ENCODE measurements around the gene TMOD1. TPM values are rescaled to one million over a fixed set of nuclear protein-coding genes. Genes with fewer than 3 reads are reported as not detected.
A peak's percentile ranks its signal among the peaks of the same experiment; 100 is the strongest.

Gene TMOD1
- total and polyA plus RNA-seq, 10 of the 15 experiments (the other 5 are each of a cell fraction or from before 2014, with no cell fraction given) = 4.0 to 44.1 (median 15.4) TPM

DNA sequence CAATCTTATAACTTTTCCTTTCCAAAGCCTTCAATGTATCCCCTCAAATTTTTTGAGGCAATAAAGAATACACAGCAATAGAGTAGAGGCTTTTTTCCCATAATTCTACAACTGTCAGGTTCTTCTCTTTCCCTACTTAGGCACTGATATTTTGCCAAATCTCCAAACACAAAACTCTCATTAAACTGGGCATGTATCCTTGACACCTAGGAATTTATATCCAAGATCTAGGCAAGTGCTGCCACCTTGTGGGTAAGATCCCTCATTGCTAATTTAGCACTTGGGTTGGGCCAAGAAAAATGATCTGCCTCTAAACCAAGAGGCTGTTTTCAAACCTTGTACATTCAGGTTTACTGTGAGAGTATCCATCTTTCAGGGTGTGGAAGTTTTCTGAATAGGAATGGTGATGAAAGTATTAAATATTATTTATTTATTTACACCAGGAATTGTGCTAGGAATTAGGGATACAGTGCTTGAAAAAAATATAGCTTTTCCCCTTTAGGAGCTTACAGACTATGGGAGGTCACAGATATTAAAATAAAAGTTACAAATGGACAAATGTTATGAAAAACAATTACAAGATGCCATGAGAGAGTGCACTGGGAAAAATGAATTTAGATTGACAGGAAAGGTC lies 114.1 kb downstream of the TMOD1 start:
- Histone ChIP-seq H2AFZ (ENCODE audit: control insufficient read depth, low read depth, low read length) (no peak overlapping the region), H3K36me3 (ENCODE audit: control insufficient read depth in 2 of 2, insufficient read depth in 2 of 2, low read length in 1 of 2) (peaks cover 3 to 12% of the 10 kb centered on the region in 2 experiments; a peak in 3 of 4 replicates), H3K4me3 (no peak overlapping the region), H3K27ac (ENCODE audit: control insufficient read depth, insufficient read depth) (no peak overlapping the region), H3K4me1 (ENCODE audit: control insufficient read depth, insufficient read depth, low read length) (peaks cover 10% of the 10 kb centered on the region; the same call in 1 of the 2 replicates), H4K20me1 (ENCODE audit: control insufficient read depth, insufficient read depth) (no peaks in the 10 kb centered on the region), H3K27me3 (replicated peaks in 1 of 2; ENCODE audit: control insufficient read depth in 2 of 2, insufficient read depth in 2 of 2, low read length in 1 of 2) (no peaks in the 10 kb centered on the region), H3K9me3 (replicated peaks; ENCODE audit: control insufficient read depth, insufficient read depth, low read length) (no peaks in the 10 kb centered on the region), H3K9ac (ENCODE audit: control insufficient read depth, insufficient read depth, low read length) (no peak overlapping the region), H3K4me2 (ENCODE audit: control insufficient read depth, insufficient read depth) (no peak overlapping the region), H3K79me2 (ENCODE audit: control insufficient read depth, insufficient read depth, low read length) (no peaks in the 10 kb centered on the region)
- intact Hi-C loops (cut with micrococcal nuclease; ENCODE audit: unreplicated experiment) (loop anchor here (1.0 kb wide), 3 partner anchors 147 to 228 kb away; no protein-coding TSS in a partner anchor), in situ Hi-C loops (cut with MboI) (loop anchor here (5.0 to 25.0 kb wide), 2 partner anchors 203 to 753 kb away; partner anchors contain the start of genes TDRD7 and ZNF782)
- SMC1A ChIA-PET (ENCODE audit: uncharacterized antibody, unreplicated experiment) = interaction anchor here (0.7 to 11.2 kb wide), 51 partner anchors 9 to 760 kb away, joined by 3 to 253 read pairs (median 5); partner anchors contain the start of genes NCBP1, TDRD7, TMOD1 and TSTD2
- DNase-seq (ENCODE audit: low read depth, low spot score) (no peak), FAIRE-seq (peak; percentile 83), ATAC-seq (peak; percentile 73)
- no TSS peak for BruUV-seq (replicated peaks)
- RAD21 ChIA-PET (ENCODE audit: unreplicated experiment) = interaction anchor here (0.6 to 12.4 kb wide), 34 partner anchors 8 to 761 kb away, joined by 3 to 270 read pairs (median 4); partner anchors contain the start of genes NCBP1, TDRD7, TMOD1 and TSTD2
- CTCF ChIA-PET = interaction anchor here (0.6 to 13.2 kb wide), 69 partner anchors 8 to 761 kb away, joined by 3 to 515 read pairs (median 5); partner anchors contain the start of genes NCBP1, TDRD7, TMOD1 and TSTD2
- POLR2A ChIA-PET = interaction anchor here (0.6 to 1.4 kb wide), 6 partner anchors 22 to 200 kb away, joined by 3 to 7 read pairs (median 3); no protein-coding TSS in a partner anchor
- TF ChIP-seq BHLHE40 (IDR thresholded peaks at IDR 0.05; ENCODE audit: borderline replicate concordance in 1 of 2, low read depth in 2 of 2, low read length in 1 of 2) = no peak
- TF ChIP-seq BCL11A (IDR thresholded peaks at IDR 0.05; ENCODE audit: low read depth, low read length) = no peak
- no peak for TF ChIP-seq BACH1 (IDR thresholded peaks at IDR 0.05; ENCODE audit: borderline replicate concordance)
- no peak for TF ChIP-seq NRF1 (conservative IDR thresholded peaks at IDR 0.05; ENCODE audit: low read depth, low read length)
- TF ChIP-seq POU2F2 (IDR thresholded peaks at IDR 0.05; ENCODE audit: borderline replicate concordance, low read depth, low read length) = 0 out of 3 replicates have a peak, but pooled peaks have one; percentile 29
- TF ChIP-seq, protein P1, sequence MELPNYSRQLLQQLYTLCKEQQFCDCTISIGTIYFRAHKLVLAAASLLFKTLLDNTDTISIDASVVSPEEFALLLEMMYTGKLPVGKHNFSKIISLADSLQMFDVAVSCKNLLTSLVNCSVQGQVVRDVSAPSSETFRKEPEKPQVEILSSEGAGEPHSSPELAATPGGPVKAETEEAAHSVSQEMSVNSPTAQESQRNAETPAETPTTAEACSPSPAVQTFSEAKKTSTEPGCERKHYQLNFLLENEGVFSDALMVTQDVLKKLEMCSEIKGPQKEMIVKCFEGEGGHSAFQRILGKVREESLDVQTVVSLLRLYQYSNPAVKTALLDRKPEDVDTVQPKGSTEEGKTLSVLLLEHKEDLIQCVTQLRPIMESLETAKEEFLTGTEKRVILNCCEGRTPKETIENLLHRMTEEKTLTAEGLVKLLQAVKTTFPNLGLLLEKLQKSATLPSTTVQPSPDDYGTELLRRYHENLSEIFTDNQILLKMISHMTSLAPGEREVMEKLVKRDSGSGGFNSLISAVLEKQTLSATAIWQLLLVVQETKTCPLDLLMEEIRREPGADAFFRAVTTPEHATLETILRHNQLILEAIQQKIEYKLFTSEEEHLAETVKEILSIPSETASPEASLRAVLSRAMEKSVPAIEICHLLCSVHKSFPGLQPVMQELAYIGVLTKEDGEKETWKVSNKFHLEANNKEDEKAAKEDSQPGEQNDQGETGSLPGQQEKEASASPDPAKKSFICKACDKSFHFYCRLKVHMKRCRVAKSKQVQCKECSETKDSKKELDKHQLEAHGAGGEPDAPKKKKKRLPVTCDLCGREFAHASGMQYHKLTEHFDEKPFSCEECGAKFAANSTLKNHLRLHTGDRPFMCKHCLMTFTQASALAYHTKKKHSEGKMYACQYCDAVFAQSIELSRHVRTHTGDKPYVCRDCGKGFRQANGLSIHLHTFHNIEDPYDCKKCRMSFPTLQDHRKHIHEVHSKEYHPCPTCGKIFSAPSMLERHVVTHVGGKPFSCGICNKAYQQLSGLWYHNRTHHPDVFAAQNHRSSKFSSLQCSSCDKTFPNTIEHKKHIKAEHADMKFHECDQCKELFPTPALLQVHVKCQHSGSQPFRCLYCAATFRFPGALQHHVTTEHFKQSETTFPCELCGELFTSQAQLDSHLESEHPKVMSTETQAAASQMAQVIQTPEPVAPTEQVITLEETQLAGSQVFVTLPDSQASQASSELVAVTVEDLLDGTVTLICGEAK (IDR thresholded peaks at IDR 0.05; ENCODE audit: borderline replicate concordance) = no peak
- TF ChIP-seq CTCF (IDR thresholded peaks at IDR 0.05 in 2 of 3, conservative IDR thresholded peaks at IDR 0.05 in 1 of 3; ENCODE audit: control insufficient read depth in 2 of 3, extremely low read depth in 1 of 3, insufficient read depth in 1 of 3, low read depth in 3 of 3, low read length in 3 of 3) = peak; percentile 63 to 84 (median 80)
- no peak for TF ChIP-seq STAT1 (conservative IDR thresholded peaks at IDR 0.05)
- TF ChIP-seq SMC3 (IDR thresholded peaks at IDR 0.05; ENCODE audit: borderline replicate concordance, low read length) = peak; percentile 86
- TF ChIP-seq, protein P2, sequence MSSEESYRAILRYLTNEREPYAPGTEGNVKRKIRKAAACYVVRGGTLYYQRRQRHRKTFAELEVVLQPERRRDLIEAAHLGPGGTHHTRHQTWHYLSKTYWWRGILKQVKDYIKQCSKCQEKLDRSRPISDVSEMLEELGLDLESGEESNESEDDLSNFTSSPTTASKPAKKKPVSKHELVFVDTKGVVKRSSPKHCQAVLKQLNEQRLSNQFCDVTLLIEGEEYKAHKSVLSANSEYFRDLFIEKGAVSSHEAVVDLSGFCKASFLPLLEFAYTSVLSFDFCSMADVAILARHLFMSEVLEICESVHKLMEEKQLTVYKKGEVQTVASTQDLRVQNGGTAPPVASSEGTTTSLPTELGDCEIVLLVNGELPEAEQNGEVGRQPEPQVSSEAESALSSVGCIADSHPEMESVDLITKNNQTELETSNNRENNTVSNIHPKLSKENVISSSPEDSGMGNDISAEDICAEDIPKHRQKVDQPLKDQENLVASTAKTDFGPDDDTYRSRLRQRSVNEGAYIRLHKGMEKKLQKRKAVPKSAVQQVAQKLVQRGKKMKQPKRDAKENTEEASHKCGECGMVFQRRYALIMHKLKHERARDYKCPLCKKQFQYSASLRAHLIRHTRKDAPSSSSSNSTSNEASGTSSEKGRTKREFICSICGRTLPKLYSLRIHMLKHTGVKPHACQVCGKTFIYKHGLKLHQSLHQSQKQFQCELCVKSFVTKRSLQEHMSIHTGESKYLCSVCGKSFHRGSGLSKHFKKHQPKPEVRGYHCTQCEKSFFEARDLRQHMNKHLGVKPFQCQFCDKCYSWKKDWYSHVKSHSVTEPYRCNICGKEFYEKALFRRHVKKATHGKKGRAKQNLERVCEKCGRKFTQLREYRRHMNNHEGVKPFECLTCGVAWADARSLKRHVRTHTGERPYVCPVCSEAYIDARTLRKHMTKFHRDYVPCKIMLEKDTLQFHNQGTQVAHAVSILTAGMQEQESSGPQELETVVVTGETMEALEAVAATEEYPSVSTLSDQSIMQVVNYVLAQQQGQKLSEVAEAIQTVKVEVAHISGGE (CRISPR knock-in tag; IDR thresholded peaks at IDR 0.05) = no peak
- TF ChIP-seq YBX1 (IDR thresholded peaks at IDR 0.05) = 0 out of 2 replicates have a peak, but pooled peaks have one; percentile 9
- TF ChIP-seq RAD21 (IDR thresholded peaks at IDR 0.05; ENCODE audit: insufficient read depth, low read depth, low read length) = peak; percentile 86
